GM20000 (cell line): ENCODE results near the gene HCRTR2.

Experiments
- DNase-seq: peaks from one replicate; pipeline ENCODE4 v3.0.0; 2012; ENCODE audit warnings: low spot score
- CTCF ChIP-seq: IDR thresholded peaks from 2 replicates; pipeline ENCODE4 v1.5.1; 2012; ENCODE audit warnings: mild to moderate bottlenecking, control low read depth; ENCODE audit errors: extremely low read depth, missing control alignments

HCRTR2 gene

GRCh38 chr6:55184782-55185530 lies 10.6 kb downstream of the HCRTR2 start:
- no peak for TF ChIP-seq CTCF
- no peak for DNase-seq

- DNase-seq = no peak
- no peak for TF ChIP-seq CTCF
Measured at GRCh38 chr6:55198715-55199114, 24.4 kb downstream of the HCRTR2 start.

GRCh38 chr6:55199239-55199638 lies 24.9 kb downstream of the HCRTR2 start:
- no peak for TF ChIP-seq CTCF
- DNase-seq = no peak

GRCh38 chr6:55208478-55209458 lies 34.5 kb downstream of the HCRTR2 start:
- no peak for DNase-seq

GRCh38 chr6:55210952-55211351 lies 36.6 kb downstream of the HCRTR2 start:
- no peak for DNase-seq
- no peak for TF ChIP-seq CTCF

More at GRCh38 chr6:55208478-55209458, 34.5 kb downstream of the HCRTR2 start:
- TF ChIP-seq CTCF = no peak

GRCh38 chr6:55212156-55212555 lies 37.8 kb downstream of the HCRTR2 start:
- no peak for DNase-seq
- no peak for TF ChIP-seq CTCF

GRCh38 chr6:55220961-55221360 lies 46.6 kb downstream of the HCRTR2 start:
- TF ChIP-seq CTCF = no peak
- DNase-seq = no peak
